Prostate gland (tissue), 2 donors: Measurements from ENCODE around the gene WDFY4. TPM values are rescaled to one million over a fixed set of nuclear protein-coding genes. Genes with fewer than 3 reads are reported as not detected.

Source experiments
- DNase-seq: peaks from one replicate; pipeline ENCODE4 v3.0.0-alpha.2; 2019; ENCODE audit warnings: low spot score
- H3K27ac ChIP-seq, 2 donors: fragments of 200-600 bp; sonication (generic); 2 replicates each; pipeline ENCODE4 v1.5.1; 2017 to 2019
- H3K27me3 ChIP-seq: fragments of 200-600 bp; sonication (generic); replicated peaks from 2 replicates; pipeline ENCODE4 v1.5.1; 2019; ENCODE audit not compliant: insufficient read depth
- H3K36me3 ChIP-seq, 2 donors: fragments of 200-600 bp; sonication (generic); 1 replicate in 1 of 2; 2 replicates in 1 of 2; pipeline versions ENCODE4 v1.5.1 to v1.8.1; 2017 to 2019
- H3K4me1 ChIP-seq: fragments of 200-600 bp; sonication (generic); replicated peaks from 2 replicates; pipeline ENCODE4 v1.5.1; 2019
- H3K4me3 ChIP-seq, 2 donors: fragments of 200-600 bp; sonication (generic); 2 replicates each; pipeline ENCODE4 v1.5.1; 2017 to 2019
- H3K9me3 ChIP-seq: fragments of 200-600 bp; sonication (generic); 2 replicates; pipeline ENCODE4 v1.5.1; 2017
- POLR2A ChIP-seq: fragments of 450-650 bp; IDR thresholded peaks from one replicate; pipeline ENCODE4 v1.6.1; 2016; ENCODE audit warnings: antibody characterized with exemption, mild to moderate bottlenecking
- POLR2AphosphoS5 ChIP-seq: sonication (generic); formaldehyde crosslinking; IDR thresholded peaks from one replicate; pipeline ENCODE4 v1.6.1; 2017; ENCODE audit warnings: antibody characterized with exemption
- WGBS: methylation state at CpG from one replicate; pipeline ENCODE4 v1.1.5; 2018; 5-methylcytosine and 5-hydroxymethylcytosine counted together
- intact Hi-C: fragments of 100-400 bp; cut with DNase I; formaldehyde crosslinking; loops from one replicate; pipeline ENCODE4 v1.14.2; 2022
- total RNA-seq, 2 donors: library from RNA; depleted of rRNA; stranded (reverse); fragments of >200 nt; gene quantifications; one replicate each; pipeline ENCODE4 v1.1.0, GENCODE V29; 2016
- TF ChIP-seq, protein P1 (sequence below), 4 experiments: fragments of 200-600 bp in 2 of 4; fragments of 450-650 bp in 2 of 4; sonication (generic) in 2 of 4; IDR thresholded peaks; 1 replicate in 3 of 4; 2 replicates in 1 of 4; pipeline ENCODE4 v1.5.1; 2016 to 2019; ENCODE audit warnings: antibody characterized with exemption in 4 of 4, mild to moderate bottlenecking in 2 of 4, moderate library complexity in 2 of 4

WDFY4 gene
- total RNA-seq, 2 donors from 2014 or later, result 0.59 to 5.7 TPM

DNA sequence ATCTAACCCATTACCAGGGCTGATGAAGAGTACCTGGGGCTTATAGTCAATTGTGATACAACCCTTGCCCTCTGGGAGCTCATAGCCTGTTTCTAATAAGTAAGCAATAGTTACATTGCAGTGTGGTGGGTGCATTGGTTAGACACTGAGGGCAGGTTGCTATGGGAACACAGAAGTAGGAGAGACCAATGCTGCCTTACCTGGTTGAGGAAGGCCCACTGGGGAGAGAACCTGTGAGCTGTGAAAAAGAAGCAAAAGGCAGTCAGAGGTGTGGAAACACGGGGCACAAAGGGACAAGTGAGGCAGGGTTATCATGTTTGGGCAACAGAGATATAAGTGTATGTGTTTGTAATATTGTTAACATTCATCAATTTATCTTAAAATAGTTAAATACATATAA, 51.9 kb downstream of the WDFY4 start:
- Histone ChIP-seq H3K27me3 (no peaks in the 10 kb centered on the region), H3K36me3 (no peaks in the 10 kb centered on the region), H3K4me1 (no peaks in the 10 kb centered on the region), H3K9me3 (no peaks in the 10 kb centered on the region), H3K27ac (no peak overlapping the region), H3K4me3 (no peak overlapping the region)
- no peak for DNase-seq
- no peak for TF ChIP-seq POLR2A
- TF ChIP-seq, protein P1, sequence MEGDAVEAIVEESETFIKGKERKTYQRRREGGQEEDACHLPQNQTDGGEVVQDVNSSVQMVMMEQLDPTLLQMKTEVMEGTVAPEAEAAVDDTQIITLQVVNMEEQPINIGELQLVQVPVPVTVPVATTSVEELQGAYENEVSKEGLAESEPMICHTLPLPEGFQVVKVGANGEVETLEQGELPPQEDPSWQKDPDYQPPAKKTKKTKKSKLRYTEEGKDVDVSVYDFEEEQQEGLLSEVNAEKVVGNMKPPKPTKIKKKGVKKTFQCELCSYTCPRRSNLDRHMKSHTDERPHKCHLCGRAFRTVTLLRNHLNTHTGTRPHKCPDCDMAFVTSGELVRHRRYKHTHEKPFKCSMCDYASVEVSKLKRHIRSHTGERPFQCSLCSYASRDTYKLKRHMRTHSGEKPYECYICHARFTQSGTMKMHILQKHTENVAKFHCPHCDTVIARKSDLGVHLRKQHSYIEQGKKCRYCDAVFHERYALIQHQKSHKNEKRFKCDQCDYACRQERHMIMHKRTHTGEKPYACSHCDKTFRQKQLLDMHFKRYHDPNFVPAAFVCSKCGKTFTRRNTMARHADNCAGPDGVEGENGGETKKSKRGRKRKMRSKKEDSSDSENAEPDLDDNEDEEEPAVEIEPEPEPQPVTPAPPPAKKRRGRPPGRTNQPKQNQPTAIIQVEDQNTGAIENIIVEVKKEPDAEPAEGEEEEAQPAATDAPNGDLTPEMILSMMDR (IDR thresholded peaks at IDR 0.05), result no peak
- no peak for TF ChIP-seq POLR2AphosphoS5
- WGBS, result 0% methylated on average over 1 of the region's 1 CpG
- intact Hi-C loops, result no loop called here

DNA sequence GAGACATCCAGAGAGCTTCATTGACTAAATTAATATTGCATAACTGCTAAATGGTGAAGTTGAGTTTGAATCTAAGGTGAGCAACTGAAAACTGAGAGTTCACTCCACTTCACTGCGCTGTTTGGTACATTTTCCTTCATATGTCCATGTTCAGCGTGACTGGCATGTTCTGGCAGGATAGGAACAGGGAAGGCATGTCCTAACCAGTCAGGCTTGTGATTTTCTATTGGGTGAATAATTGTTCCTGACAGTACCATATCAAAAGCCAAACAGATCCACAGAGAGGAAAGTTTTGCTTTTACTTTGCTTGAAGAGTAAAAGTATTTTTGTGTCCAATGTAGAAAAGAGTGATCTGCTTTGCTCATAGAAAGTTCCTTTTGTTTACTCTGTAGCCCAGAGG, 53.2 kb downstream of the WDFY4 start:
- WGBS, result 69% methylated on average over 2 of the region's 2 CpGs

DNA sequence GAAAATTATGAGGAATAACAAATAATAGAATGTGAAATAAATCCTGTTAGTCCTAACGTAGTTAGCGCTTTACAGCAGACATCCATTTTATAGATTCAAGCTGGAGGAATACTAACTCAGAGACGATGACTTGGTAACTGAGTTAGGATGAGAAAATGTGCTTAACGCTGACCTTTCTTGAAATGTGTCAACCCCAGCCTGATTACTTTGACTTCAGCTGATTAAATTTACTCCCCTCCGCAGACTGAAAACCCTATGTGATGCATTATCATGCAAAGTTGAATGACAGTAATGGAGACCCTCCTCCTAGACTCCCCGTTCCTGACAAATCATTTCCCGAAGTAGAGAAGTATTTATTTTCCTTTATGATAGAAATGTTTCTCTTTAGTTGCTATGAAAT, 54.5 kb downstream of the WDFY4 start:
- 83% methylated on average over 7 of the region's 7 CpGs for WGBS
- H3K4me3 ChIP-seq, result no peak overlapping the region
- H3K9me3 ChIP-seq, result no peaks in the 10 kb centered on the region
- intact Hi-C loops, result no loop called here
- no peaks in the 10 kb centered on the region for H3K27me3 ChIP-seq
- H3K4me1 ChIP-seq, result no peaks in the 10 kb centered on the region
- no peak for DNase-seq
- H3K27ac ChIP-seq, result no peak overlapping the region
- no peaks in the 10 kb centered on the region for H3K36me3 ChIP-seq
- no peak for TF ChIP-seq POLR2A
- TF ChIP-seq, protein P1 (IDR thresholded peaks at IDR 0.05), result no peak
- TF ChIP-seq POLR2AphosphoS5, result no peak

More for the DNA sequence above, 53.2 kb downstream of the WDFY4 start:
- Histone ChIP-seq H3K27ac (no peak overlapping the region), H3K36me3 (no peaks in the 10 kb centered on the region), H3K9me3 (no peaks in the 10 kb centered on the region), H3K4me1 (no peaks in the 10 kb centered on the region), H3K4me3 (no peak overlapping the region), H3K27me3 (no peaks in the 10 kb centered on the region)
- no peak for TF ChIP-seq POLR2AphosphoS5
- TF ChIP-seq, protein P1 (IDR thresholded peaks at IDR 0.05), result no peak
- TF ChIP-seq POLR2A, result no peak
- no peak for DNase-seq
- intact Hi-C loops, result no loop called here

DNA sequence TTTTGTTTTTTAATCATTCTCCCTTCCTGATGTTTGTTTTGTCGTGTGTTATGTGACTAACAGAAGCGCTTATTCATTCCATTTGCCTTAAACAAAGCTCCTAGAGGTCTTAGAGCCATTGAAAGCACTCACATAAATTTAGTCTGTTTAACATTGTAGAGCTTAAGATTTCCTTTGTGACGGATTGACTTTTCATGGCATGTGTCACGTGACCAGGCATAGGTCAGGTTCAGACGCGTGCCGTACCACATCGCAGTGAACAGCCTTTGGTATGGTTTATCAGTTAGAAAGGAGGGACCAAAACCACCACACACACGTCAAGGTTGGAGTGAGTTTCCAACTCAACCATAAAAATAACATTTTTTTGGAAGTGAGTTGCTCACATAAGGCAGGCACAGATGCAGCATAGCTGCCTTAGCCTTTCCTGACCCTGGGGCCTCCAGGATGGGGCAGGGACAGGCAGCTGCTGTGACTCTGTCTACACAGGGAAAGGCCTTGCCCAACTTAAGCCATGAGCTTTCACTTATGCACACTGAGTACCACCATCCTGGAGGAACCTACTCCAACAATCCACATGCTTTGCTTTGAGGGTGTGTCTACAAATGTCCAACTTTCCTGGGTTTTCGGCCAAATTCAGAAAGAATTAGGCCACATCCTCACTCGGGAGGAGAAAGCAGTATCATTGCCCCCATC, 55.5 kb downstream of the WDFY4 start:
- Histone ChIP-seq H3K27me3 (no peaks in the 10 kb centered on the region), H3K27ac (no peak overlapping the region), H3K4me1 (no peaks in the 10 kb centered on the region), H3K9me3 (no peaks in the 10 kb centered on the region), H3K4me3 (no peak overlapping the region), H3K36me3 (no peaks in the 10 kb centered on the region)
- TF ChIP-seq POLR2AphosphoS5, result no peak
- TF ChIP-seq POLR2A, result no peak
- TF ChIP-seq, protein P1 (IDR thresholded peaks at IDR 0.05), result no peak
- DNase-seq, result no peak
- WGBS, result 68% methylated on average over 11 of the region's 11 CpGs
- intact Hi-C loops, result no loop called here

DNA sequence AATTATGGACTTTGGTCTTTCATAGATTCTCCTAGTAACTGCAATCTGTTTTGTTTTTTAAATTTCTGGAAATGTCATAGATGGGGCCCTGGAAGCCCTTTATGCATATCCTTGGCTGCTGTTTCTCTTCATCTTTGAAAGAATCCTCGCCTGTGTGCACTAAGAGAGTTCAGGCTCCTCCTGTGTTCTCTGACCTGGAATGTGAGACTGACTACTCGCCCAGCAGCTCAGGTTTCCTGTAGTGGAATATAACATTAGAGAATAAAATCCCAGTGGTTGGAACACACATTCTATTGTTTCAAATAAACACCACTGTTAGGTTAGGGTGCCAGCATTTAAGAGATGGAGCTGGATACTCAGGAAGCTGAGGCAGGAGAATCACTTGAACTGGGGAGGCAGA, 56.3 kb downstream of the WDFY4 start:
- Histone ChIP-seq H3K4me1 (no peaks in the 10 kb centered on the region), H3K9me3 (no peaks in the 10 kb centered on the region), H3K27ac (no peak overlapping the region), H3K36me3 (no peaks in the 10 kb centered on the region), H3K4me3 (no peak overlapping the region), H3K27me3 (no peaks in the 10 kb centered on the region)
- TF ChIP-seq POLR2A, result no peak
- TF ChIP-seq, protein P1 (IDR thresholded peaks at IDR 0.05), result no peak
- no peak for TF ChIP-seq POLR2AphosphoS5
- 84% methylated on average over 2 of the region's 2 CpGs for WGBS
- no peak for DNase-seq
- intact Hi-C loops, result no loop called here
